Endodermal cell (in vitro differentiated cells): Measurements from ENCODE around the gene RAB11FIP2. TPM values are rescaled to one million over a fixed set of nuclear protein-coding genes. Genes with fewer than 3 reads are reported as not detected.

Experiments
- DNase-seq: peaks from one replicate; pipeline ENCODE4 v3.0.0-alpha.2; 2017
- H3K27ac ChIP-seq: 2 replicates; pipeline ENCODE4 v1.5.1; 2013; ENCODE audit warnings: mild to moderate bottlenecking, low read depth, low read length, moderate library complexity
- H3K27me3 ChIP-seq: 2 replicates; pipeline ENCODE4 v1.6.1; 2013; ENCODE audit warnings: mild to moderate bottlenecking, low read length, moderate library complexity; ENCODE audit not compliant: insufficient read depth, control insufficient read depth, poor library complexity, severe bottlenecking
- H3K36me3 ChIP-seq: 2 replicates; pipeline ENCODE4 v1.7.0; 2013; ENCODE audit warnings: mild to moderate bottlenecking, low read length, moderate library complexity; ENCODE audit not compliant: control insufficient read depth, insufficient read depth
- H3K4me1 ChIP-seq: one replicate; pipeline ENCODE4 v1.7.0; 2013; ENCODE audit warnings: low read length; ENCODE audit not compliant: control insufficient read depth, insufficient read depth
- H3K4me3 ChIP-seq: 2 replicates; pipeline ENCODE4 v1.5.1; 2013; ENCODE audit warnings: mild to moderate bottlenecking, low read length, moderate library complexity
- H3K9ac ChIP-seq: 2 replicates; pipeline ENCODE4 v1.6.1; 2013; ENCODE audit warnings: mild to moderate bottlenecking, low read length, moderate library complexity; ENCODE audit not compliant: poor library complexity, severe bottlenecking; ENCODE audit errors: extremely low read depth
- H3K9me3 ChIP-seq: 2 replicates; pipeline ENCODE4 v1.6.1; 2013; ENCODE audit warnings: mild to moderate bottlenecking, low read length, moderate library complexity; ENCODE audit not compliant: control insufficient read depth
- H3K27ac Mint-ChIP-seq: 2 replicates; pipeline ENCODE4 v1.8.0; 2020; ENCODE audit warnings: mixed read lengths
- H3K27me3 Mint-ChIP-seq: 2 replicates; pipeline ENCODE4 v1.8.0; 2021; ENCODE audit warnings: mild to moderate bottlenecking, mixed read lengths; ENCODE audit not compliant: insufficient read depth
- H3K36me3 Mint-ChIP-seq: 2 replicates; pipeline ENCODE4 v1.8.0; 2020; ENCODE audit warnings: low read depth, mixed read lengths
- H3K4me1 Mint-ChIP-seq: 2 replicates; pipeline ENCODE4 v1.8.0; 2020; ENCODE audit warnings: mixed read lengths
- H3K4me3 Mint-ChIP-seq: 2 replicates; pipeline ENCODE4 v1.8.0; 2020; ENCODE audit warnings: mild to moderate bottlenecking, moderate library complexity, mixed read lengths
- H3K9me3 Mint-ChIP-seq: 2 replicates; pipeline ENCODE4 v1.8.0; 2020; ENCODE audit warnings: mild to moderate bottlenecking, mixed read lengths
- WGBS, 2 experiments: methylation state at CpG; one replicate each; pipeline versions ENCODE4 v1.1.5 to v1.1.7; 2013; ENCODE audit warnings: missing lambda C conversion rate in 2 of 2, mixed read lengths in 1 of 2; ENCODE audit not compliant: insufficient coverage in 1 of 2, insufficient read length in 1 of 2; 5-methylcytosine and 5-hydroxymethylcytosine counted together
- total RNA-seq, 2 donors: library from RNA; stranded (reverse); fragmentation: NEBNext Ultra II Directional in 1 of 2; extraction: Animal tissue kit (Norgen Biotek cat#: 25700) in 1 of 2; gene quantifications; 2 replicates in 1 of 2; 3 replicates in 1 of 2; pipeline ENCODE4 v1.2.1, GENCODE V29; 2021
- TF ChIP-seq, protein P1 (sequence below): fragments of 200-600 bp; sonication (generic); conservative IDR thresholded peaks from 2 replicates; pipeline ENCODE4 v1.5.0; 2021; ENCODE audit warnings: antibody characterized with exemption, mild to moderate bottlenecking

RAB11FIP2 gene
- total RNA-seq, 2 donors from 2014 or later: 21.9 TPM

DNA sequence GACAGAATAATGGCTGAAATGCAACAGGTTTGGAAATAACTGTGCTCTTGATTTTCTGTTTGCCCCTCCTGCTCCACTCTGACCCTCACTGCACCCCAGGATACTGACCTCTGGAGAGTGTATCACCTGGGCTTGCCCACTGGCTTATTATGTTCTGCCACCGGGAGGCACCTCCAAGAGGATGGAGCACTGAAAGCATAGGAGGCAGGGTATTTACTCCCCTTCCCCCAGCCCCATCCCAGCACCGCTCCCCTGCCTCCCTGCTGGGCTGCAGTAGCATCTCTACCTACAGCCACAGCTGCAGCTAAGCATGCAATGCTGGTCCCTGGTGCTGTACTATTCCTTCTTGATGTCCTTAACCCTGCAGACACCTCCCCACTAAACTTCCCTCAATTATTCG is 26.4 kb downstream of the RAB11FIP2 start:
- TF ChIP-seq, protein P1, sequence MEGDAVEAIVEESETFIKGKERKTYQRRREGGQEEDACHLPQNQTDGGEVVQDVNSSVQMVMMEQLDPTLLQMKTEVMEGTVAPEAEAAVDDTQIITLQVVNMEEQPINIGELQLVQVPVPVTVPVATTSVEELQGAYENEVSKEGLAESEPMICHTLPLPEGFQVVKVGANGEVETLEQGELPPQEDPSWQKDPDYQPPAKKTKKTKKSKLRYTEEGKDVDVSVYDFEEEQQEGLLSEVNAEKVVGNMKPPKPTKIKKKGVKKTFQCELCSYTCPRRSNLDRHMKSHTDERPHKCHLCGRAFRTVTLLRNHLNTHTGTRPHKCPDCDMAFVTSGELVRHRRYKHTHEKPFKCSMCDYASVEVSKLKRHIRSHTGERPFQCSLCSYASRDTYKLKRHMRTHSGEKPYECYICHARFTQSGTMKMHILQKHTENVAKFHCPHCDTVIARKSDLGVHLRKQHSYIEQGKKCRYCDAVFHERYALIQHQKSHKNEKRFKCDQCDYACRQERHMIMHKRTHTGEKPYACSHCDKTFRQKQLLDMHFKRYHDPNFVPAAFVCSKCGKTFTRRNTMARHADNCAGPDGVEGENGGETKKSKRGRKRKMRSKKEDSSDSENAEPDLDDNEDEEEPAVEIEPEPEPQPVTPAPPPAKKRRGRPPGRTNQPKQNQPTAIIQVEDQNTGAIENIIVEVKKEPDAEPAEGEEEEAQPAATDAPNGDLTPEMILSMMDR: peak; percentile 17
- peaks cover 23% of the 10 kb centered on the region for H3K4me1 Mint-ChIP-seq
- no peak overlapping the region for H3K27ac Mint-ChIP-seq
- Histone ChIP-seq H3K9ac (no peak overlapping the region), H3K4me1 (peaks cover 7% of the 10 kb centered on the region), H3K4me3 (no peak overlapping the region), H3K9me3 (no peaks in the 10 kb centered on the region), H3K27ac (no peak overlapping the region), H3K27me3 (no peaks in the 10 kb centered on the region), H3K36me3 (no peaks in the 10 kb centered on the region)
- peaks cover 1% of the 10 kb centered on the region for H3K27me3 Mint-ChIP-seq
- peak; percentile 78 for DNase-seq
- H3K9me3 Mint-ChIP-seq: no peaks in the 10 kb centered on the region
- no peak overlapping the region for H3K4me3 Mint-ChIP-seq
- 61% methylated on average over 2 of the region's 3 CpGs; no CpG with 5 or more reads in 1 of the 2 experiments for WGBS, 2 experiments
- H3K36me3 Mint-ChIP-seq: no peaks in the 10 kb centered on the region

DNA sequence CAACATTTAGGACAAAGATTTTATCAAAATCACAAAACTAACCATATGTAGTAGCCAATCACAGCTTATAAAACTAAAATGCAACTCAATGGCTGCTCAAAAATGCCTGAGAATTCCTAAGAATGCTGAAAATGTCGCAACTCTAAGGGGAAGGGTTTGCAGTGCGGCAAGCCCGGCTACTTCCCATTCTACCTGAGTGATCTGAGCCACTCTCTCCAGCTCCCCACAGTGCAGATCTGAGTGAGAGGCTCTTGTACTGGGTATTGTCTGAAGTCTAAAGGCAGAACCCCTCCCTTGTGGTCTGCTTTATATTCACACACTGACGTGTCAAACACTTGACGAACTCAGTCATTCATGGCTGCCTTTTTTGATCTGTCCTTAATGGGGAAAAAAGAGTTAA is 28.9 kb downstream of the RAB11FIP2 start:
- H3K27ac Mint-ChIP-seq: no peak overlapping the region
- TF ChIP-seq, protein P1: no peak
- no peaks in the 10 kb centered on the region for H3K9me3 Mint-ChIP-seq
- no peaks in the 10 kb centered on the region for H3K36me3 Mint-ChIP-seq
- peaks cover 13% of the 10 kb centered on the region for H3K4me1 ChIP-seq
- H3K4me1 Mint-ChIP-seq: peaks cover 48% of the 10 kb centered on the region
- H3K9ac ChIP-seq: no peak overlapping the region
- H3K27ac ChIP-seq: no peak overlapping the region
- peaks cover 1% of the 10 kb centered on the region for H3K27me3 Mint-ChIP-seq
- H3K36me3 ChIP-seq: no peaks in the 10 kb centered on the region
- no peak overlapping the region for H3K4me3 ChIP-seq
- H3K4me3 Mint-ChIP-seq: no peak overlapping the region
- H3K9me3 ChIP-seq: no peaks in the 10 kb centered on the region
- H3K27me3 ChIP-seq: no peaks in the 10 kb centered on the region
- peak; percentile 80 for DNase-seq
- 60 to 72% methylated on average over 3 to 5 of the region's 5 CpGs for WGBS, 2 experiments

DNA sequence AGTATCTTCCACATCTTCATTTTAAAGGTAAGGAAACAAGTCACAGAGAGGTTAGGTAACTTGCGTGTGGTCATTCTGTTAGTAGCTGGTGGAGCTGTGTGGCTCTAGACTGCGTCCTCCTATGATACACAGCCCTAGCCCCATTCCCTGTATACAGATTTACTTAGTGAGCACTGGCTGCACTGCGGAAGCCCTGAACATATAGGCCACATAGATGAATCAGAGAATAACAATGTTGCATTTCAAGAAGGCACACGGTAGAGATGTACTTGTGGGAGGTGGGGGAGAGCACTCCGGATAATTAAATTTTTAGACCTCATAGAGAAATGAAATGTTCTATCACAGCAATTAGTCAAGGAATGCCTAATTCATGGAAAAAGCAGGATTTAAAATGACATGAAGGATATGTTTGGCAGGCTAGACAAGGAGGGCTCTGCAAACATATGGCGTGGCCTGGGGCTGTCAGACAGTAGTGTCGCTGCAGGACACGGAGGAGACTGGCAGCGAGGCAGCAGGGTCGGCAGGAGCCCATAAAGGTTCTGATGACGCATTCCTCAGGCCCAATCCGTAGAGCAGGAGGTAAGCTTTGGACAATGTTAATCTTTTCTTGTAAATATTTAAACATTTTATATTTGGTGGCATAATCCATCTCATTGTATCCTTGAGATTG is 29.5 kb downstream of the RAB11FIP2 start:
- no peak overlapping the region for H3K9ac ChIP-seq
- peaks cover 1% of the 10 kb centered on the region for H3K27me3 Mint-ChIP-seq
- peaks cover 13% of the 10 kb centered on the region for H3K4me1 ChIP-seq
- H3K36me3 Mint-ChIP-seq: no peaks in the 10 kb centered on the region
- no peak for DNase-seq
- no peak overlapping the region for H3K27ac ChIP-seq
- no peak overlapping the region for H3K27ac Mint-ChIP-seq
- no peaks in the 10 kb centered on the region for H3K9me3 Mint-ChIP-seq
- H3K4me1 Mint-ChIP-seq: peaks cover 48% of the 10 kb centered on the region
- H3K4me3 Mint-ChIP-seq: no peak overlapping the region
- 95 to 100% methylated on average over 1 to 12 of the region's 12 CpGs for WGBS, 2 experiments
- no peaks in the 10 kb centered on the region for H3K36me3 ChIP-seq
- no peaks in the 10 kb centered on the region for H3K27me3 ChIP-seq
- TF ChIP-seq, protein P1: no peak
- no peak overlapping the region for H3K4me3 ChIP-seq
- H3K9me3 ChIP-seq: no peaks in the 10 kb centered on the region
